ENCODE results near the gene TCEAL7.

GRCh38 chrX:103304705-103305104 is 25.3 kb upstream of the TCEAL7 start:
- no peak for TF ChIP-seq OSR1 (CRISPR knock-in tag; IDR thresholded peaks at IDR 0.05)
- no peak for TF ChIP-seq TSHZ2 (CRISPR knock-in tag; IDR thresholded peaks at IDR 0.05)
- no peak for TF ChIP-seq SNAI2 (CRISPR knock-in tag; IDR thresholded peaks at IDR 0.05)

All from SK-N-SH treated with all-trans-retinoic acid at 6 μM for 48 hours (cell line).